Activated T-cell treated with anti-CD3 and anti-CD28 coated beads, Interleukin-2, amount 50 U/mL, for 72 hours (primary cell): ENCODE data around the gene OXT. TPM values are rescaled to one million over a fixed set of nuclear protein-coding genes. Genes with fewer than 3 reads are reported as not detected.
"Not testable (repeated sequence)": the region's sequence is repeated elsewhere in the genome, so short reads cannot be mapped to it uniquely, and the experiment has no call there.

Experiments
- ATAC-seq, 2 donors: fragments of 150-1000 bp; cut with Tn5 transposase; replicated peaks in 1 of 2; 2 replicates each; pipeline ENCODE4 v1.10.0; 2021; ENCODE audit warnings: moderate library complexity in 2 of 2, mild to moderate bottlenecking in 1 of 2
- DNase-seq, 2 donors: peaks; one replicate each; pipeline ENCODE4 v3.0.0; 2021 to 2022; ENCODE audit warnings: mixed read lengths in 1 of 2
- H3K27ac Mint-ChIP-seq: one replicate; pipeline ENCODE4 v1.8.0; 2022; ENCODE audit warnings: mild to moderate bottlenecking, moderate library complexity, mixed read lengths
- H3K27me3 Mint-ChIP-seq: one replicate; pipeline ENCODE4 v1.8.0; 2022; ENCODE audit warnings: low read depth, mixed read lengths
- H3K36me3 Mint-ChIP-seq, 2 donors: one replicate each; pipeline ENCODE4 v1.8.0; 2022; ENCODE audit warnings: mixed read lengths in 2 of 2, mild to moderate bottlenecking in 1 of 2; ENCODE audit not compliant: insufficient read depth in 2 of 2
- H3K4me1 Mint-ChIP-seq: one replicate; pipeline ENCODE4 v1.8.0; 2022; ENCODE audit warnings: low read depth, mixed read lengths
- H3K4me3 Mint-ChIP-seq, 2 donors: one replicate each; pipeline ENCODE4 v1.8.0; 2022; ENCODE audit warnings: mild to moderate bottlenecking in 2 of 2, mixed read lengths in 2 of 2, moderate library complexity in 2 of 2
- H3K9me3 Mint-ChIP-seq, 2 donors: one replicate each; pipeline ENCODE4 v1.8.0; 2022; ENCODE audit warnings: mixed read lengths in 2 of 2
- total RNA-seq, 2 donors: library from RNA; stranded (reverse); gene quantifications; one replicate each; pipeline ENCODE4 v1.2.3, GENCODE V29; 2022

Gene OXT
- total RNA-seq, 2 donors from 2014 or later, result 1.2 to 1.8 TPM

DNA sequence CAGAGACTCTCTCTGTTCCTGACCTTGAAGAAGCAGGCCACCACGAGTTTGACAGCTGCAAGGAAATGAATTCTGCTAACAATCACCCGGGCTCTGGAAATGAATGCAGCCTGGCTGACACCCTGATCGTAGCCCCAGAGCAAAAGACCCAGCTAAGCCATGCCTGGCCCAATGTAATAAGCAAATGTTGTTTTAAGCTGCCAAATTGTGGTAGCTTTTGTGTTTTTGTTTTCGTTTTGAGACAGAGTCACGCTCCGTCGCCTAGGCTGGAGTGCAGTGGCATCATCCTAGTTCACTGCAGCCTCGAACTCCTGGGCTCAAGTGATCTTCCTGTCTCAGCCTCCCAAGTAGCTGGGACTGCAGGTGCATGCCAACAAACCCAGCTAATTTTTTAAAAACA is 3.3 kb upstream of the OXT start:
- ATAC-seq (no peak), DNase-seq (no peak)
- Mint-ChIP-seq H3K36me3 (peaks cover 0 to 2% of the 10 kb centered on the region in 2 donors), H3K9me3 (no peaks in the 10 kb centered on the region), H3K4me3 (no peak overlapping the region), H3K27ac (no peak overlapping the region), H3K27me3 (no peaks in the 10 kb centered on the region), H3K4me1 (peaks cover 29% of the 10 kb centered on the region)

DNA sequence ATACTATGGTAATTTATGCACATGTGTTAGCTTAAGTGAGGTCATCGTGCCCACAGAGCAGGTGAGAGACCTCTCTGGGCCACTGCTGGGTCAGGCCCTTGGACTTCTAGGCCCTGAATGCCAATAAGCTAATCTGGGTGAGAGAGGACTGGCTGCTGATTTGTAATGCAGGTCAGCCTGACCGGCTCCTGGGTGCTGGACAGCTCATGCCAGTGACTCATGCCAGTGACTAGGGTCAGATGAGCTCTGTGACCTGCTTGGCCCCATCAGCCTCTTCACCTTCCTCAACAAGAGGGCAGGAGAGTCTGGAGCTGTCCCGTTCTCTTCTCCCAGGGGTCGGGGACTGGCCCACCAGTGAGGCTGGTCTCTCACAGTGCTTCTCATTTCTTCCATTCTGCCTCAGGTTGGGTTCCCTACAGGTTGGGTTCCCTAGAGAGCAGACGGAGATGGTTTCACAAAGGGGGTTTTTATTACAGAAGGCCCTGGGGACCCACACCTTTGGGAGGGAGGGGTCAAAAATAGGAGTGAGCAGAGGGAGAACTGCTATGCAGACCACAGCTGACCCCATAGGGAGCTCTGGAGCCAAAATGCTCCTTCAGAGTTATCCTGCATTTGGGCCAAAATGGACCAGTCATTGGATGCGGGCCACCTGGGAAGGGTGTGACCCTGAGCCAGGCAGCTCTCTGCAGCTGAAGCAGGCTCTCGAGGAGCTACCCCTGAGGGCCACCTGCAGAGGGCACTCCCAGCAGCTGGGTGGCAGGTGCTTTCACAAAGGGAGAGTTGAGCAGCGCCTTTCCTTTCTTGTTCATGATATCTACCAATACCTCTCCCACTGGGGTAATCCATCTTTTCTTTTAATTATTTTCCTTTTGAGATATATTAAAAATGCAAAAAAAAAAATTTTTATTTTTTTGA is 2.2 kb upstream of the OXT start:
- no peaks in the 10 kb centered on the region for H3K27me3 Mint-ChIP-seq
- ATAC-seq (no peak), DNase-seq (peak in 1 of 2 donors; percentile 37)
- no peak overlapping the region for H3K27ac Mint-ChIP-seq
- peaks cover 30% of the 10 kb centered on the region for H3K4me1 Mint-ChIP-seq
- peaks cover 0 to 2% of the 10 kb centered on the region in 2 donors for H3K36me3 Mint-ChIP-seq
- H3K9me3 Mint-ChIP-seq, result no peaks in the 10 kb centered on the region
- no peak overlapping the region for H3K4me3 Mint-ChIP-seq

DNA sequence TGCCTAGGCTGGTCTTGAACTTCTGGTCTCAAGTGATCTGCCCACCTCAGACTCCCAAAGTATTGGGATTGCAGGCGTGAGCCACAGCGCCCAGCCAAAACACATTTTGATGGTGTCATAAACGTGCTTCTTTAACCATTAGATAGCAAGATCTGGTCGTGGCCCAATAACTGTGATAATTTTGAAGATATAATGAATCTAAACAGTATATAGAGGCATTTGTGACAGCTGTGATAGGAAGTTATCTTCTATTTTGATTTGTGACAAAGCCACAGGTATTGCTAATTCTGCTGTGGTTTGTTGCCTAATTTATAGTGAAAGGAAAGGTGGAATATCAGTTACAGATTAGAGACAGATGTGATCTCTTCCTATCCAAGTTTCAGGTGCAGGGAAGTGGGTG is 695 bp upstream of the OXT start:
- Mint-ChIP-seq H3K27me3 (no peaks in the 10 kb centered on the region), H3K36me3 (peaks cover 0 to 2% of the 10 kb centered on the region in 2 donors), H3K4me1 (peaks cover 27% of the 10 kb centered on the region), H3K4me3 (peak overlapping the region; percentile 82 to 83), H3K27ac (no peak overlapping the region), H3K9me3 (no peaks in the 10 kb centered on the region)
- ATAC-seq (no peak), DNase-seq (no peak)

GRCh38 chr20:3071266-3071609 is 182 bp upstream of the OXT start:
- Mint-ChIP-seq H3K4me3 (peak overlapping the region; percentile 82 to 83), H3K4me1 (peaks cover 27% of the 10 kb centered on the region), H3K36me3 (peaks cover 0 to 2% of the 10 kb centered on the region in 2 donors), H3K9me3 (no peaks in the 10 kb centered on the region), H3K27ac (no peak overlapping the region), H3K27me3 (no peaks in the 10 kb centered on the region)
- DNase-seq (no peak), ATAC-seq (no peak)

GRCh38 chr20:3072530-3073250 is 1.3 kb downstream of the OXT start:
- Mint-ChIP-seq H3K27me3 (peaks cover 3% of the 10 kb centered on the region), H3K27ac (no peak overlapping the region), H3K36me3 (peaks cover 0 to 2% of the 10 kb centered on the region in 2 donors), H3K4me3 (peak overlapping the region; percentile 82 to 83), H3K4me1 (peaks cover 38% of the 10 kb centered on the region), H3K9me3 (no peaks in the 10 kb centered on the region)
- no peak for DNase-seq
- ATAC-seq, result no peak

DNA sequence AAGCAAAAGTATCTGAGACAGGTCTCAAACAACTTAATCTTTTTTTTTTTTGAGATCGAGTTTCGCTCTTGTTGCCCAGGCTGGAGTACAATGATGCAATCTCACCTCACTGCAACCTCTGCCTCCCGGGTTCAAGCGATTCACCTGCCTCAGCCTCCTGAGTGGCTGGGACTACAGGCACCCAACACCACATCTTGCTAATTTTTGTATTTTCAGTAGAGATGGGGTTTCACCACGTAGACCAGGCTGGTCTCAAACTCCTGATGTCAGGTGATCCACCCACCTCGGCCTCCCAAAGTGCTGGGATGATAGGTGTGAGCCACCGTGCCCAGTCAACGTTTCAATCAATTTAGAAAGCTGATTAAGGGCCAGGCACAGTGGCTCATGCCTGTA is 1.8 kb downstream of the OXT start:
- peaks cover 41% of the 10 kb centered on the region for H3K4me1 Mint-ChIP-seq
- not testable (repeated sequence) for H3K36me3 Mint-ChIP-seq, H3K9me3 Mint-ChIP-seq, H3K27me3 Mint-ChIP-seq, H3K27ac Mint-ChIP-seq
- ATAC-seq (peak; percentile 11 to 34), DNase-seq (peak; percentile 24 to 40)
- H3K4me3 Mint-ChIP-seq, result peak overlapping the region; percentile 82 to 83

- Mint-ChIP-seq H3K27ac (no peak overlapping the region), H3K4me3 (no peak overlapping the region), H3K36me3 (peaks cover 0 to 2% of the 10 kb centered on the region in 2 donors), H3K4me1 (peaks cover 41% of the 10 kb centered on the region), H3K27me3 (peaks cover 8% of the 10 kb centered on the region), H3K9me3 (no peaks in the 10 kb centered on the region)
- no peak for DNase-seq
- ATAC-seq, result no peak
Measured at GRCh38 chr20:3074812-3075211, 3.4 kb downstream of the OXT start.

- H3K36me3 Mint-ChIP-seq, ATAC-seq, H3K4me3 Mint-ChIP-seq, DNase-seq, H3K9me3 Mint-ChIP-seq, H3K27ac Mint-ChIP-seq: not testable (repeated sequence)
- H3K27me3 Mint-ChIP-seq, result peaks cover 13% of the 10 kb centered on the region
- peaks cover 41% of the 10 kb centered on the region for H3K4me1 Mint-ChIP-seq
Measured at GRCh38 chr20:3075315-3075714, 3.9 kb downstream of the OXT start.

DNA sequence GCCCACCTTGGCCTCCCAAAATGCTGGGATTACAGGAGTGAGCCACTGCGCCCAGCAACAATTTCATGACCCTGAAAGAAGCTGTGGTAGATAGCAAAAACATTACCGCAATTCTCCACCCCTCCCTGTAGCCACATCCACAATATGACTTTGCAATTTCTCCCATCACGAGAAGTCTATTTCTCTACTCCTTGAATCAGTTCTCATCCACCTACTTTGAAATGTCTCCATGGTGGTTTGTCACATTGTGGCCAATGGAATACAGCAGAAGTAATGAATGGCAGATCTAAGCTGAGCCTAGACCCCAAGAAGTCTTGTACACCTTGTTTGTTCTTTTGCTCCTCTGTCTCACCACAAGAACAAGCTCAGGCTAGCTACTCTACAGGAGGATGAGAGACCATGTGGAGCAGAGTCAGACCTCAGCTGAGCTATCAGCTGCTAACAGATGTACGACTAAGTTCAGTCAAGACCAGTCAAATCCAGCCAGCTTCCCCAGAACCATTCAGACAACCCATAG is 6.3 kb downstream of the OXT start:
- peak; percentile 49 to 64 for ATAC-seq
- H3K4me3 Mint-ChIP-seq, result peak overlapping the region; percentile 32 to 39

GRCh38 chr20:3080939-3081388 is 9.5 kb downstream of the OXT start:
- no peak overlapping the region for H3K27ac Mint-ChIP-seq
- H3K4me1 Mint-ChIP-seq, result peaks cover 25% of the 10 kb centered on the region
- ATAC-seq (no peak), DNase-seq (no peak)
- no peaks in the 10 kb centered on the region for H3K36me3 Mint-ChIP-seq
- H3K27me3 Mint-ChIP-seq, result peaks cover 48% of the 10 kb centered on the region
- H3K9me3 Mint-ChIP-seq, result no peaks in the 10 kb centered on the region
- no peak overlapping the region for H3K4me3 Mint-ChIP-seq

More for the DNA sequence above, 6.3 kb downstream of the OXT start:
- Mint-ChIP-seq H3K27ac (no peak overlapping the region), H3K9me3 (no peaks in the 10 kb centered on the region), H3K4me1 (peaks cover 33% of the 10 kb centered on the region), H3K36me3 (no peaks in the 10 kb centered on the region), H3K27me3 (peaks cover 34% of the 10 kb centered on the region)
- DNase-seq, result no peak

DNA sequence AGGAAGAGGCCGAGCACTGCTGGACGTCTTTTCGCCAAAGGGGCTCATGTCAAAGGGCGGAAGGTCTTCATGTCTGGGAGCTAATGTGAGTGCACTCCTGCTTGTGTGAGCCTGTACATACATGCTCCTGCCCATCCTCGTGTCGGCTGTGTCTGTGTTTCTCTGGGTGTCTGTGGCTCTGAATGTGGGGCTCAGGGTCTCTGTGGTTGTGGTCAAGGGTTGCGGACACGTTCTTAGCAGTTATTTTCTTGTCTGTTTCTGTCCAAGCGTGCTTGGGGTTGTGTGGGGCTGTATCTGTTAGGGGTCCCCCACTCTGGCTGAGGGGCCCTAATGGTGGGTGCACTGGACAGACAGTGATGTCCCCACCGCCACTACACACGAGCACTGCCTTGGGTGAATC is 10.2 kb downstream of the OXT start:
- H3K27ac Mint-ChIP-seq, result no peak overlapping the region
- peak overlapping the region; percentile 6 to 78 for H3K4me3 Mint-ChIP-seq
- ATAC-seq, result no peak
- no peaks in the 10 kb centered on the region for H3K9me3 Mint-ChIP-seq
- H3K27me3 Mint-ChIP-seq, result peaks cover 48% of the 10 kb centered on the region
- no peak for DNase-seq
- peaks cover 24% of the 10 kb centered on the region for H3K4me1 Mint-ChIP-seq
- H3K36me3 Mint-ChIP-seq, result no peaks in the 10 kb centered on the region

- H3K36me3 Mint-ChIP-seq, result no peaks in the 10 kb centered on the region
- H3K9me3 Mint-ChIP-seq, result no peaks in the 10 kb centered on the region
- peaks cover 16% of the 10 kb centered on the region for H3K4me1 Mint-ChIP-seq
- peaks cover 47% of the 10 kb centered on the region for H3K27me3 Mint-ChIP-seq
- peak overlapping the region; percentile 6 to 78 for H3K4me3 Mint-ChIP-seq
- DNase-seq (no peak), ATAC-seq (peak; percentile 48 to 58)
- H3K27ac Mint-ChIP-seq, result no peak overlapping the region
Measured at GRCh38 chr20:3082306-3082951, 11.0 kb downstream of the OXT start.
